ENCODE measurements around the gene IMPG1.

Gene IMPG1

DNA sequence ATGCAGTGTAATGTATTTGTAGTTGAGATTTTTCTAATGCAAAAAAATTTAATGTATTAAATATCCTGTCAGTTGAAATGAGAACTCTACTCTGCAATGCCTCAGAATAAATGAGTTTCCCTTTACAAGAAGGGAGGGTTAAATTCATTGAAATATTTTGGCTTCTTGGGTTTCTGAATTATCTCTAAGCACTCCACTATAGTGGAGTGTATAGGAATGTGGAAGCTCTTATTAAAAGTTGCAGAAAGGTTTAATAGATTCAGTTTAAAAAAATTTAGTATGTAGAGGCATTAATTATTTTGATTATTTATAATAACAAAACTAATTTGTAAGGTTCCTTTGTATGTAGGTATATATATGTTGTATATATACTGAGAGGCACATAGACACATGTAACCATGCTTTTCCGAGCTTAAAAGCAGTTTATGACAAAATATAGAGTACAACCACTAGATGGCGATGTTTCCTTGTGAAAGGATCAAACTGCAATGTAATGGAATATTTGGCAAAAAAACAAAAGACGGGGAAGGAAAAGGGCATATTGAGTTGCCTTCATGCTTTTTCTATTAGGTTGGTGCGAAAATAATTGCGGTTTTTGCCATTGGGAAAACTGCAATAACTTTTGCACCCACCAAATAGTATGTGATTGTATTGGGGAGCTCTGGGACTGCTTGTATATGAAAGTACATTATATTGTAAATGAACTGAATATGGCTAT, 179.2 kb downstream of the IMPG1 start:
- peak; percentile 79 for DNase-seq (ENCODE audit: low read depth)

DNA sequence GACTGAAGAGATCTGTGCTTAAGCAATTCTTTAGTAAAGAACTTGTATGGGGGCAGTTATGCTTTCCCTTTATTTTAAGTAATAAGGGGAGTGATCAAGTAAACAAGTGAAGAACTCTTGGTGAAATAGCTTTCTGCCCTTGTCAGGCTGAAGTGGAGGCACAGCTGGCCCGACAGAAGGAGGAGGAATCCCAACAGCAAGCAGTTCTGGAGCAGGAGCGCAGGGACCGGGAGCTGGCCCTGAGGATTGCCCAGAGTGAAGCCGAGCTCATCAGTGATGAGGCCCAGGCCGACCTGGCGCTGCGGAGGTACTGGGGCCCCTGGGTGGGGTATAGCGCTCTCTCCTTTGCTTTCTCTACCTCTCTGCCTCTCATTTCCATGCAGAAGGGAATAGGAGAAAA, 180.1 kb downstream of the IMPG1 start:
- no peak for DNase-seq (ENCODE audit: low read depth)

DNA sequence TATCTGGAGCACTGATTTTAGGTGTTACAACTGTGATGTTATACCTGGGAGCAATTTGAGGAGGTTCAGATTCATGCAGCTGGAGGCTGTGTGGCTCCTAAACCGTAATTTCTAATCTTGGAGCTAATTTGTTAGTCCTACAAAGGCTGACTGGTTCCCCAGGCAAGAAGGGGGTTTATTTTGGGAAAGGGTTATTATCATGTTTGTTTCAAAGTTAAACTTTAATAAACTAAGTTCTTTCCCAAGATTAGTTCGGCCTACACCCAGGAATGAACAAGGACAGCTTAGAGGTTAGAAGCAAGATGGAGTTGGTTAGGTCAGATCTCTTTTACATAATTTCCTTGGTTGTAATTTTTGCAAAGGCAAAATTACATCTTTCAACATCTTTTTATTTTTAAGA, 187.6 kb downstream of the IMPG1 start:
- no peak for DNase-seq (ENCODE audit: low read depth)

DNA sequence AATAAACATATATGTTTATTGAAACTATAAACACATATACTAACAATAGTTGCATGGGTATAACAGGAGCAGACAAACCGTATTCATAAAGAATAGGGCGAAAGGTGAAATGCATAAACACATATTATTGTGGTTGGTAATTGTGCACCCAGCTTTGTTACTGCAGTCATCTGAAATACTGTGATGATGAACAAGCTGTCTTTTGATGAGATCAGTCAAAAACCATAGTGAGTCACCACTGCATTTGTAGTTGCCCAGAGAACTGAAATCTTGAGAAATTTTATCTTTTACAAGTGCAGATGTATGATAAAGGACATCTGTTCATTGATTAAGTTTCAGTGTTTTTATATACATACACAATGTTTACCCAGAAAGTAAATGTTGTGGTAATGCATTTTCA, 189.7 kb downstream of the IMPG1 start:
- peak; percentile 26 for DNase-seq (ENCODE audit: low read depth)

- no peak for DNase-seq (ENCODE audit: low read depth)
Observed at GRCh38 chr6:75880305-75880704, 192.2 kb downstream of the IMPG1 start.

DNA sequence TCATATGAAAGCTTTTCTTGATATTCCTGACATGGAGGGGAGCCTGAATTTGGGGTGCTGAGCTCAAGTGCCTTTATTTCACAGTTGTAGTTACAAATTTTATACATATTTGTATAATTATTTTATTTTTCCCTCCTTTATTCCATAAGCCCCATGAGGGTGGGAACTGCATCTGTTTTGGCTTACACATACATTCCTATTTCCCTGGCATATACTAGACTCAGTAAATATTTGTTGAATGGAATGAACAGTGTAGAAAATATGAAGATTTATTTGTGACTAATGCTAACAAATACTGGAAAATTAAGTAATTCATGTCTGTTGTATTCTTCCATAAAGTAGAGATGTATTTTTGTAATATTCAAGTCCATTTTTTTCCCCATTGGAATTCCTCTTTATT, 196.3 kb downstream of the IMPG1 start:
- no peak for DNase-seq (ENCODE audit: low read depth)

DNA sequence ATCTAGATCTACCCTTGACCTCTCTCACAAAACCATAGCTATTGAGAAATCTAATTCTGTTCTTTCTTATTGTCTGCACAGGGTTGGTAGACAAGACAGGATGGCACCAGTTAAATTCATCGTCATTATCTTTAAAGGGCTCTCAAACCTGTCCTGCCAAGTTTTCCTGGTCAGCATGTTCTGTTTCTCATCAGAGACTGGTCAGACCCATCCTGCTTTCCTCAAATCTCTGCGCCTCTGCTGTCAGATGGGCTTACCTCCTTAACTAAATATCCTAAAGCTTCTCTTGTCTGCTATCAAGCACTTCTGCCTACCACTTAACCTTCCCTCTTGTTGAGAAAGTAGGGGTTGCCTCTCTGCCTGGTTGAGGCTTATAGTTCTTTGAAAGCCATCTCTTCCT, 198.2 kb downstream of the IMPG1 start:
- no peak for DNase-seq (ENCODE audit: low read depth)

Data from fibroblast of gingiva (primary cell).